HG02610 (cell line): ENCODE measurements around the gene GTF2F2.

Experiments
- ATAC-seq: cut with Tn5 transposase; IDR thresholded peaks from one replicate; pipeline ENCODE4 v1.9.1; 2021; ENCODE audit warnings: mild to moderate bottlenecking, moderate library complexity; ENCODE audit not compliant: unreplicated experiment

Gene GTF2F2

GRCh38 chr13:45209229-45209628 is 88.9 kb downstream of the GTF2F2 start:
- ATAC-seq = no peak

- ATAC-seq = no peak
Measured at GRCh38 chr13:45215392-45216077, 95.2 kb downstream of the GTF2F2 start.

- ATAC-seq = no peak
Measured at GRCh38 chr13:45216193-45216592, 95.9 kb downstream of the GTF2F2 start.

- ATAC-seq = no peak
Measured at GRCh38 chr13:45218689-45219088, 98.4 kb downstream of the GTF2F2 start.

- ATAC-seq = no peak
Measured at GRCh38 chr13:45219123-45219891, 99.0 kb downstream of the GTF2F2 start.

GRCh38 chr13:45219938-45220375 is 99.6 kb downstream of the GTF2F2 start:
- no peak for ATAC-seq

- no peak for ATAC-seq
Measured at GRCh38 chr13:45220403-45220802, 100.1 kb downstream of the GTF2F2 start.

- ATAC-seq = no peak
Measured at GRCh38 chr13:45222516-45222915, 102.2 kb downstream of the GTF2F2 start.

- no peak for ATAC-seq
Measured at GRCh38 chr13:45222919-45223318, 102.6 kb downstream of the GTF2F2 start.

- ATAC-seq = no peak
Measured at GRCh38 chr13:45224176-45224575, 103.9 kb downstream of the GTF2F2 start.

- no peak for ATAC-seq
Measured at GRCh38 chr13:45225370-45225769, 105.1 kb downstream of the GTF2F2 start.

- ATAC-seq = no peak
Measured at GRCh38 chr13:45226024-45226423, 105.7 kb downstream of the GTF2F2 start.

GRCh38 chr13:45228002-45228401 is 107.7 kb downstream of the GTF2F2 start:
- no peak for ATAC-seq

- ATAC-seq = no peak
Measured at GRCh38 chr13:45229172-45229571, 108.9 kb downstream of the GTF2F2 start.

GRCh38 chr13:45231305-45231704 is 111.0 kb downstream of the GTF2F2 start:
- ATAC-seq = no peak

- ATAC-seq = no peak
Measured at GRCh38 chr13:45231722-45232121, 111.4 kb downstream of the GTF2F2 start.

- no peak for ATAC-seq
Measured at GRCh38 chr13:45232591-45232990, 112.3 kb downstream of the GTF2F2 start.

- ATAC-seq = no peak
Measured at GRCh38 chr13:45238945-45239795, 118.9 kb downstream of the GTF2F2 start.

- ATAC-seq = no peak
Measured at GRCh38 chr13:45240143-45240542, 119.8 kb downstream of the GTF2F2 start.

GRCh38 chr13:45242070-45242469 is 121.8 kb downstream of the GTF2F2 start:
- no peak for ATAC-seq

GRCh38 chr13:45242524-45242923 is 122.2 kb downstream of the GTF2F2 start:
- ATAC-seq = no peak
